ENCODE data around the gene DUSP22.

- TF ChIP-seq GATA2 (IDR thresholded peaks at IDR 0.05; ENCODE audit: low read depth, low read length) (no peak), GATA3 (IDR thresholded peaks at IDR 0.05; ENCODE audit: low read depth, low read length) (no peak)
Observed at GRCh38 chr6:341914-342831, 49.9 kb downstream of the DUSP22 start.

Measured in SH-SY5Y (cell line).